PC-3 (cell line): ENCODE measurements around the gene ZNF560.
"Not testable (repeated sequence)": the region's sequence is repeated elsewhere in the genome, so short reads cannot be mapped to it uniquely, and the experiment has no call there.

Source experiments
- EZH2 ChIP-seq: fragments of 300-600 bp; sonication (generic); IDR thresholded peaks from one replicate; pipeline ENCODE4 v1.6.1; 2017; ENCODE audit warnings: antibody characterized with exemption, mild to moderate bottlenecking, low read length; ENCODE audit not compliant: unreplicated experiment
- TF ChIP-seq, protein P1 (sequence below): fragments of 300-600 bp; sonication (generic); conservative IDR thresholded peaks from 2 replicates; pipeline ENCODE4 v1.5.1; 2017; ENCODE audit warnings: antibody characterized with exemption, low read depth, mild to moderate bottlenecking, low read length

DNA sequence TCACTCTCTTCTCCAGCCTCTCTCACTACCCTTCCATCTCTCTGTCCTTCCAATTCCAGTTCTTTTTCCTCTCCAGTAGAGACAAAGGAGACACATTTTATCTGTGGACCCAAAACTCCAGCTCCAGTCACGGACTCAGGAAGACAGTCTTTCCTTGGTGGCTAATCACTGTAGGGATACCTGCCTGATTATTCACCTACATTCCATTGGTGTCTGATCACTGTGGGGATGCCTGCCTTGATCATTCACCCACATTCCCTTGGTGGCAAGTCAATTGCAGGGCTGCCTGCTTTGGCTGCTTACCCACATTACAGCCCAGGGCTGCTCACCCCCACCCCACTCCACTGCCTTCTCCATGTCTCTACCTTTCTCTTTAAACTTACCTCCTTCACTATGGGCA lies 41.5 kb upstream of the ZNF560 start:
- TF ChIP-seq, protein P1, sequence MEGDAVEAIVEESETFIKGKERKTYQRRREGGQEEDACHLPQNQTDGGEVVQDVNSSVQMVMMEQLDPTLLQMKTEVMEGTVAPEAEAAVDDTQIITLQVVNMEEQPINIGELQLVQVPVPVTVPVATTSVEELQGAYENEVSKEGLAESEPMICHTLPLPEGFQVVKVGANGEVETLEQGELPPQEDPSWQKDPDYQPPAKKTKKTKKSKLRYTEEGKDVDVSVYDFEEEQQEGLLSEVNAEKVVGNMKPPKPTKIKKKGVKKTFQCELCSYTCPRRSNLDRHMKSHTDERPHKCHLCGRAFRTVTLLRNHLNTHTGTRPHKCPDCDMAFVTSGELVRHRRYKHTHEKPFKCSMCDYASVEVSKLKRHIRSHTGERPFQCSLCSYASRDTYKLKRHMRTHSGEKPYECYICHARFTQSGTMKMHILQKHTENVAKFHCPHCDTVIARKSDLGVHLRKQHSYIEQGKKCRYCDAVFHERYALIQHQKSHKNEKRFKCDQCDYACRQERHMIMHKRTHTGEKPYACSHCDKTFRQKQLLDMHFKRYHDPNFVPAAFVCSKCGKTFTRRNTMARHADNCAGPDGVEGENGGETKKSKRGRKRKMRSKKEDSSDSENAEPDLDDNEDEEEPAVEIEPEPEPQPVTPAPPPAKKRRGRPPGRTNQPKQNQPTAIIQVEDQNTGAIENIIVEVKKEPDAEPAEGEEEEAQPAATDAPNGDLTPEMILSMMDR, result not testable (repeated sequence)
- not testable (repeated sequence) for TF ChIP-seq EZH2
